Hepatocyte (in vitro differentiated cells): Measurements from ENCODE around the gene PPFIA2. TPM values are rescaled to one million over a fixed set of nuclear protein-coding genes. Genes with fewer than 3 reads are reported as not detected.

ENCODE experiments used
- DNase-seq: peaks from one replicate; pipeline ENCODE4 v3.0.0-alpha.2; 2016; ENCODE audit warnings: low spot score
- H2AFZ ChIP-seq: fragments of 200-600 bp; sonication (generic); 2 replicates; pipeline ENCODE4 v1.6.0; 2016; ENCODE audit warnings: antibody characterized with exemption, mild to moderate bottlenecking
- H3K27ac ChIP-seq: fragments of 200-600 bp; sonication (generic); 2 replicates; pipeline ENCODE4 v1.5.1; 2016; ENCODE audit warnings: mild to moderate bottlenecking
- H3K27me3 ChIP-seq: fragments of 200-600 bp; sonication (generic); 2 replicates; pipeline ENCODE4 v1.6.1; 2016
- H3K36me3 ChIP-seq: fragments of 200-600 bp; sonication (generic); replicated peaks from 2 replicates; pipeline ENCODE4 v1.5.1; 2016; ENCODE audit warnings: low read depth; ENCODE audit not compliant: insufficient read depth
- H3K4me1 ChIP-seq: fragments of 200-600 bp; sonication (generic); 2 replicates; pipeline ENCODE4 v1.5.1; 2016; ENCODE audit warnings: mild to moderate bottlenecking, moderate library complexity; ENCODE audit not compliant: insufficient read depth
- H3K4me2 ChIP-seq: fragments of 200-600 bp; sonication (generic); 2 replicates; pipeline ENCODE4 v1.6.0; 2016
- H3K4me3 ChIP-seq: fragments of 200-600 bp; sonication (generic); 2 replicates; pipeline ENCODE4 v1.5.1; 2016; ENCODE audit warnings: mild to moderate bottlenecking
- H3K79me2 ChIP-seq: fragments of 200-600 bp; sonication (generic); 2 replicates; pipeline ENCODE4 v1.6.0; 2017; ENCODE audit warnings: mild to moderate bottlenecking
- H3K9me2 ChIP-seq: fragments of 200-600 bp; sonication (generic); replicated peaks from 2 replicates; pipeline ENCODE4 v1.6.0; 2017; ENCODE audit warnings: mild to moderate bottlenecking; ENCODE audit not compliant: insufficient read depth
- H3K9me3 ChIP-seq: fragments of 200-600 bp; sonication (generic); 2 replicates; pipeline ENCODE4 v1.5.1; 2016; ENCODE audit warnings: low read depth, mild to moderate bottlenecking
- H4K20me1 ChIP-seq: fragments of 200-600 bp; sonication (generic); 2 replicates; pipeline ENCODE4 v1.6.0; 2016; ENCODE audit warnings: mild to moderate bottlenecking; ENCODE audit not compliant: insufficient read depth, poor library complexity, severe bottlenecking
- CTCF ChIP-seq: fragments of 200-600 bp; sonication (generic); IDR thresholded peaks from 2 replicates; pipeline ENCODE4 v1.5.1; 2016; ENCODE audit warnings: antibody characterized with exemption, mild to moderate bottlenecking; ENCODE audit not compliant: poor library complexity
- EZH2 ChIP-seq: fragments of 200-600 bp; sonication (generic); IDR thresholded peaks from 2 replicates; pipeline ENCODE4 v1.6.1; 2016; ENCODE audit warnings: antibody characterized with exemption, mild to moderate bottlenecking, borderline replicate concordance
- EZH2phosphoT487 ChIP-seq: fragments of 200-600 bp; sonication (generic); IDR thresholded peaks from one replicate; pipeline ENCODE4 v1.6.1; 2018; ENCODE audit warnings: antibody characterized with exemption, mild to moderate bottlenecking, low read depth, moderate library complexity; ENCODE audit not compliant: unreplicated experiment, severe bottlenecking
- WGBS: methylation state at CpG from one replicate; pipeline ENCODE4 v1.1.6; 2016; ENCODE audit warnings: low lambda C conversion rate; ENCODE audit errors: missing lambda C conversion rate; 5-methylcytosine and 5-hydroxymethylcytosine counted together
- polyA plus RNA-seq: library from polyadenylated mRNA; unstranded; fragments of >200 nt; fragmentation: Nextera tagmentation; extraction: Ambion mirVana; gene quantifications from 2 replicates; pipeline ENCODE4 v1.2.1, GENCODE V29; 2016
- total RNA-seq: library from RNA; depleted of rRNA; stranded (reverse); fragments of >200 nt; gene quantifications from 2 replicates; pipeline ENCODE4 v1.2.3, GENCODE V29; 2014

PPFIA2 gene
- total and polyA plus RNA-seq, 2 experiments from 2014 or later: 1.2 TPM; not detected in 1

- no peaks in the 10 kb centered on the region for H3K9me2 ChIP-seq
- no peaks in the 10 kb centered on the region for H3K4me1 ChIP-seq
- no peak overlapping the region for H3K4me2 ChIP-seq
- no peak overlapping the region for H3K27ac ChIP-seq
- no peaks in the 10 kb centered on the region for H3K79me2 ChIP-seq
- H2AFZ ChIP-seq: no peak overlapping the region
- H4K20me1 ChIP-seq: no peaks in the 10 kb centered on the region
- TF ChIP-seq CTCF (no peak), EZH2 (no peak), EZH2phosphoT487 (no peak)
- H3K9me3 ChIP-seq: no peaks in the 10 kb centered on the region
- no peaks in the 10 kb centered on the region for H3K36me3 ChIP-seq
- DNase-seq: peak; percentile 15
- no peaks in the 10 kb centered on the region for H3K27me3 ChIP-seq
- 51% methylated on average over 2 of the region's 2 CpGs for WGBS
- no peak overlapping the region for H3K4me3 ChIP-seq
Measured at GRCh38 chr12:81492131-81492720, 266.9 kb downstream of the PPFIA2 start.

GRCh38 chr12:81472934-81473333 lies 286.2 kb downstream of the PPFIA2 start:
- Histone ChIP-seq H3K79me2 (no peaks in the 10 kb centered on the region), H3K27ac (no peak overlapping the region), H3K4me2 (no peak overlapping the region), H2AFZ (no peak overlapping the region), H3K27me3 (no peaks in the 10 kb centered on the region), H3K4me1 (no peaks in the 10 kb centered on the region), H3K9me3 (no peaks in the 10 kb centered on the region), H3K4me3 (no peak overlapping the region), H4K20me1 (no peaks in the 10 kb centered on the region), H3K9me2 (no peaks in the 10 kb centered on the region), H3K36me3 (no peaks in the 10 kb centered on the region)
- WGBS: 86% methylated on average over 5 of the region's 5 CpGs
- no peak for TF ChIP-seq EZH2
- no peak for TF ChIP-seq EZH2phosphoT487
- no peak for TF ChIP-seq CTCF
- DNase-seq: no peak

DNA sequence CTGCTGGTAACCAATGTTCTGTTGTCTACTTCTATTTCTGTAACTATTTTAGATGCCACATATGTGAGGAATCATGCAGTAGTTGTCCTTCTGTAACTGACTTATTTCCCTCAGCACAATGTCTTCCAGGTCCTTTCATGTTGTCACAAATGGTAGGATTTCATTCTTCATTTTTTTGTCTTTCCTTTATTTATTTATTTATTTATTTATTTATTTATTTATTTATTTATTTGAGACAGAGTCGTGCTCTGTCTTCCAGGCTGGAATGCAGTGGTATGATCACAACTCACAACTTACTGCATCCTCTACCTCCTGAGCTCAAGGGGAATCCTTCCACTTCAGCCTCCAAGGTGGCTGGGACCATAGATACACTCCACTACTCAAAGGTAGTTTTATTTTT lies 288.2 kb downstream of the PPFIA2 start:
- WGBS: 88% methylated on average over 1 of the region's 1 CpG
- no peaks in the 10 kb centered on the region for H3K79me2 ChIP-seq

More for the DNA sequence above, 288.2 kb downstream of the PPFIA2 start:
- TF ChIP-seq CTCF: no peak
- TF ChIP-seq EZH2: no peak
- TF ChIP-seq EZH2phosphoT487: no peak
- no peak overlapping the region for H3K4me3 ChIP-seq
- H3K27me3 ChIP-seq: no peaks in the 10 kb centered on the region
- DNase-seq: no peak
- no peak overlapping the region for H3K4me2 ChIP-seq
- H3K4me1 ChIP-seq: no peaks in the 10 kb centered on the region
- no peaks in the 10 kb centered on the region for H3K36me3 ChIP-seq
- no peaks in the 10 kb centered on the region for H4K20me1 ChIP-seq
- H3K9me2 ChIP-seq: no peaks in the 10 kb centered on the region
- no peak overlapping the region for H2AFZ ChIP-seq
- H3K9me3 ChIP-seq: no peaks in the 10 kb centered on the region
- no peak overlapping the region for H3K27ac ChIP-seq
